HepG2 (cell line): ENCODE measurements around the gene CYRIA. TPM values are rescaled to one million over a fixed set of nuclear protein-coding genes. Genes with fewer than 3 reads are reported as not detected.

Experiments used
- ATAC-seq: fragments of 200-7000 bp; cut with Tn5 transposase; 3 replicates; pipeline ENCODE4 v1.9.1; 2020; ENCODE audit warnings: mild to moderate bottlenecking, moderate library complexity
- BruUV-seq: library from RNA; stranded (reverse); fragments of 400-500 nt; replicated peaks from 2 replicates; lab custom pipeline; 2021; lab: Mats Ljungman, UMichigan
- CTCF ChIA-PET: fragments of 300-600 bp; formaldehyde crosslinking; extraction: SDS; loops from one replicate; lab custom pipeline; 2021; ENCODE audit warnings: low total read pairs, inconsistent platforms, low intra/inter-chr PET ratio; lab: Yijun Ruan, JAX
- POLR2A ChIA-PET: fragments of 350-600 bp; sonication (Branson Sonifier 250); formaldehyde crosslinking; loops from one replicate; lab custom pipeline; 2020; ENCODE audit warnings: antibody characterized with exemption, inconsistent platforms; lab: Yijun Ruan, JAX
- DNase-seq: peaks from one replicate; pipeline ENCODE4 v3.0.0-alpha.2; 2015; ENCODE audit warnings: low spot score
- FAIRE-seq: peaks from 3 replicates; lab custom pipeline; 2011; peaks lifted over from hg19 to GRCh38; lab: Jason Lieb, UNC
- H2AFZ ChIP-seq: one replicate; pipeline ENCODE4 v1.6.1; 2011; ENCODE audit warnings: low read length, inconsistent platforms
- H3K27ac ChIP-seq: fragments of 300-600 bp; 3 replicates; pipeline ENCODE4 v1.8.0; 2011; ENCODE audit warnings: mixed run types, mild to moderate bottlenecking, mixed read lengths, low read length, inconsistent platforms; ENCODE audit not compliant: insufficient read depth; ENCODE audit errors: extremely low read length
- H3K27me3 ChIP-seq, 2 experiments: fragments of 200-600 bp in 1 of 2; 2 replicates in 1 of 2; 3 replicates in 1 of 2; pipeline versions ENCODE4 v1.6.0 to v1.8.0; 2011; ENCODE audit warnings: low read length in 2 of 2, mild to moderate bottlenecking in 2 of 2, moderate library complexity in 2 of 2, inconsistent platforms in 1 of 2; ENCODE audit not compliant: insufficient read depth in 2 of 2, control insufficient read depth in 1 of 2
- H3K36me3 ChIP-seq, 2 experiments: fragments of 200-600 bp in 1 of 2; replicated peaks in 1 of 2; 2 replicates in 1 of 2; 3 replicates in 1 of 2; pipeline versions ENCODE4 v1.5.1 to v1.8.0; 2011; ENCODE audit warnings: low read length in 2 of 2, inconsistent platforms in 1 of 2; ENCODE audit not compliant: insufficient read depth in 2 of 2, control insufficient read depth in 1 of 2
- H3K4me1 ChIP-seq: 2 replicates; pipeline ENCODE4 v1.5.1; 2012; ENCODE audit warnings: low read length, inconsistent platforms; ENCODE audit not compliant: insufficient read depth
- H3K4me2 ChIP-seq: 2 replicates; pipeline ENCODE4 v1.6.0; 2011; ENCODE audit warnings: low read depth, low read length, inconsistent platforms
- H3K4me3 ChIP-seq, 3 experiments: fragments of 200-600 bp in 1 of 3; sonication (generic), shearing (Covaris generic) in 1 of 3; replicated peaks in 1 of 3; 2 replicates each; pipeline ENCODE4 v1.5.1; 2011 to 2016; ENCODE audit warnings: low read length in 3 of 3, inconsistent platforms in 2 of 3, low read depth in 2 of 3, mild to moderate bottlenecking in 2 of 3, control low read depth in 1 of 3, mixed read lengths in 1 of 3; ENCODE audit not compliant: insufficient read depth in 1 of 3
- H3K79me2 ChIP-seq: one replicate; pipeline ENCODE4 v1.6.1; 2011; ENCODE audit warnings: low read length, inconsistent platforms; ENCODE audit not compliant: insufficient read depth
- H3K9ac ChIP-seq: 2 replicates; pipeline ENCODE4 v1.6.0; 2011; ENCODE audit warnings: mild to moderate bottlenecking, low read depth, low read length, inconsistent platforms; ENCODE audit not compliant: insufficient read depth
- H3K9me3 ChIP-seq: 2 replicates; pipeline ENCODE4 v1.5.1; 2012; ENCODE audit warnings: mild to moderate bottlenecking, low read length
- H4K20me1 ChIP-seq: 2 replicates; pipeline ENCODE4 v1.6.0; 2011; ENCODE audit warnings: inconsistent platforms, mild to moderate bottlenecking, low read length, moderate library complexity; ENCODE audit not compliant: insufficient read depth
- ATF1 ChIP-seq: IDR thresholded peaks from 2 replicates; pipeline ENCODE4 v1.6.1; 2016; ENCODE audit warnings: mild to moderate bottlenecking, control low read depth
- ATF7-NPFF ChIP-seq: sonication (generic); formaldehyde crosslinking; IDR thresholded peaks from 2 replicates; pipeline ENCODE4 v1.8.1; 2023; ENCODE audit warnings: mild to moderate bottlenecking, low read depth, missing genetic modification reagents, moderate library complexity
- CHCHD3 ChIP-seq: sonication (generic); formaldehyde crosslinking; IDR thresholded peaks from 2 replicates; pipeline ENCODE4 v1.8.0; 2022; ENCODE audit warnings: mild to moderate bottlenecking, missing genetic modification reagents, moderate library complexity
- GFI1 ChIP-seq: sonication (generic); formaldehyde crosslinking; IDR thresholded peaks from 2 replicates; pipeline ENCODE4 v1.5.0; 2020; ENCODE audit warnings: missing genetic modification reagents, mild to moderate bottlenecking, borderline replicate concordance
- GTF2F1 ChIP-seq: fragments of 150-350 bp; IDR thresholded peaks from 2 replicates; pipeline ENCODE4 v1.6.1; 2014; ENCODE audit warnings: low read length
- HOXA9 ChIP-seq: sonication (generic); formaldehyde crosslinking; IDR thresholded peaks from 2 replicates; pipeline ENCODE4 v1.8.1; 2022; ENCODE audit warnings: missing genetic modification reagents, mild to moderate bottlenecking, moderate library complexity, borderline replicate concordance
- LCORL ChIP-seq, 2 experiments: fragments of 450-650 bp in 1 of 2; sonication (generic) in 1 of 2; formaldehyde crosslinking in 1 of 2; IDR thresholded peaks; 2 replicates each; pipeline versions ENCODE4 v1.5.0 to v1.6.1; 2017 to 2020; ENCODE audit warnings: antibody characterized with exemption in 1 of 2, missing genetic modification reagents in 1 of 2
- NR2F6 ChIP-seq, 2 experiments: IDR thresholded peaks; 2 replicates each; pipeline ENCODE4 v1.6.1; 2016; ENCODE audit warnings: antibody characterized with exemption in 1 of 2, mild to moderate bottlenecking in 1 of 2
- ONECUT2 ChIP-seq: sonication (generic); formaldehyde crosslinking; IDR thresholded peaks from 2 replicates; pipeline ENCODE4 v1.4.0; 2020; ENCODE audit warnings: missing genetic modification reagents
- RARG ChIP-seq: sonication (generic); formaldehyde crosslinking; IDR thresholded peaks from 2 replicates; pipeline ENCODE4 v1.4.0; 2020; ENCODE audit warnings: low read depth, mild to moderate bottlenecking, missing genetic modification reagents
- ZMYM2 ChIP-seq: sonication (generic); formaldehyde crosslinking; IDR thresholded peaks from 2 replicates; pipeline ENCODE4 v1.8.0; 2022; ENCODE audit warnings: mild to moderate bottlenecking, missing genetic modification reagents
- ZNF256 ChIP-seq: sonication (generic); formaldehyde crosslinking; conservative IDR thresholded peaks from 2 replicates; pipeline ENCODE4 v1.4.0; 2020; ENCODE audit warnings: missing genetic modification reagents
- ZNF567 ChIP-seq: sonication (generic); formaldehyde crosslinking; IDR thresholded peaks from 2 replicates; pipeline ENCODE4 v1.8.1; 2023; ENCODE audit warnings: mild to moderate bottlenecking, missing genetic modification reagents, borderline replicate concordance
- WGBS: methylation state at CpG from one replicate; pipeline ENCODE4 v1.1.6; 2017; ENCODE audit warnings: low lambda C conversion rate; 5-methylcytosine and 5-hydroxymethylcytosine counted together
- in situ Hi-C: cut with HindIII; loops from 2 replicates; pipeline ENCODE4 v1.10.0; 2017; ENCODE audit warnings: low pct_unique_long_range_greater_than_20kb; ENCODE audit not compliant: extremely low pct_ligation_motif_present
- intact Hi-C: fragments of 100-400 bp; cut with micrococcal nuclease; formaldehyde crosslinking; loops from one replicate; pipeline ENCODE4 v1.10.0; 2022; ENCODE audit not compliant: unreplicated experiment
- polyA plus RNA-seq, 8 experiments: library from polyadenylated mRNA; depleted of rRNA in 3 of 8; stranded (reverse) in 7 of 8; unstranded in 1 of 8; fragments of >200 nt; fragmentation: Illumina TruSeq in 4 of 8; extraction: Trizol in 4 of 8; gene quantifications; 2 replicates each; pipeline versions ENCODE4 v1.2.1 to v1.2.3, GENCODE V29; 2011 to 2016; ENCODE audit warnings: low read depth in 4 of 8, missing spikeins in 1 of 8, mixed read lengths in 1 of 8; ENCODE audit not compliant: insufficient read depth in 1 of 8
- total RNA-seq, 5 experiments: library from RNA; depleted of rRNA; stranded (reverse); fragments of >200 nt; fragmentation: Illumina TruSeq; extraction: Trizol; gene quantifications; 2 replicates each; pipeline ENCODE4 v1.2.3, GENCODE V29; 2016; ENCODE audit warnings: low read depth in 1 of 5
- TF ChIP-seq, protein P1 (sequence below): sonication (generic); formaldehyde crosslinking; IDR thresholded peaks from 2 replicates; pipeline ENCODE4 v1.4.0; 2020; ENCODE audit warnings: missing genetic modification reagents, borderline replicate concordance
- TF ChIP-seq, protein P2 (sequence below): sonication (generic); formaldehyde crosslinking; IDR thresholded peaks from 2 replicates; pipeline ENCODE4 v1.4.0; 2020; ENCODE audit warnings: missing genetic modification reagents
- TF ChIP-seq, protein P3 (sequence below): sonication (generic); formaldehyde crosslinking; IDR thresholded peaks from 2 replicates; pipeline ENCODE4 v1.8.1; 2022; ENCODE audit warnings: low read depth, mild to moderate bottlenecking, missing genetic modification reagents

Gene CYRIA
- total and polyA plus RNA-seq, 2 of the 13 experiments (the other 11 are each of a cell fraction or from before 2014, with no cell fraction given), result 0.09 TPM; not detected in 1

DNA sequence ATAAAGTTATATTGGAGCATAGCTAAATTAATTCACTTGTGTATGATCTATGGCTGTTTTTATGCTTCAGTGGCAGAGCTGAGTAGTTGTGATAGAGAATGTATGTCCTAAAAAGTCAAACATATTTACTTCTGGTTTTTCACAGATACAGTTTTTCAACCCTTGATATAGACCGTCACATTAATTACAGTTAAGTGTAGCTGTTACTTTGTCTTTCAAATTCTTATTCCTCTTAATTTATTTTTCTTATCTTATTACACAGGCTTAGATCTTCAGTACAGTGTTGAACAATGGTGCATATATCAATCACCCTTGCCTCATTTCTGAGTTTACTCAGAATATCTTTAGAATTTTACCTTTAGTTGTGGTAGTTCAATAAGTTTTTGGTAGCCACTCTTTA is 12.2 kb upstream of the CYRIA start (continued):
- TF ChIP-seq, protein P1, sequence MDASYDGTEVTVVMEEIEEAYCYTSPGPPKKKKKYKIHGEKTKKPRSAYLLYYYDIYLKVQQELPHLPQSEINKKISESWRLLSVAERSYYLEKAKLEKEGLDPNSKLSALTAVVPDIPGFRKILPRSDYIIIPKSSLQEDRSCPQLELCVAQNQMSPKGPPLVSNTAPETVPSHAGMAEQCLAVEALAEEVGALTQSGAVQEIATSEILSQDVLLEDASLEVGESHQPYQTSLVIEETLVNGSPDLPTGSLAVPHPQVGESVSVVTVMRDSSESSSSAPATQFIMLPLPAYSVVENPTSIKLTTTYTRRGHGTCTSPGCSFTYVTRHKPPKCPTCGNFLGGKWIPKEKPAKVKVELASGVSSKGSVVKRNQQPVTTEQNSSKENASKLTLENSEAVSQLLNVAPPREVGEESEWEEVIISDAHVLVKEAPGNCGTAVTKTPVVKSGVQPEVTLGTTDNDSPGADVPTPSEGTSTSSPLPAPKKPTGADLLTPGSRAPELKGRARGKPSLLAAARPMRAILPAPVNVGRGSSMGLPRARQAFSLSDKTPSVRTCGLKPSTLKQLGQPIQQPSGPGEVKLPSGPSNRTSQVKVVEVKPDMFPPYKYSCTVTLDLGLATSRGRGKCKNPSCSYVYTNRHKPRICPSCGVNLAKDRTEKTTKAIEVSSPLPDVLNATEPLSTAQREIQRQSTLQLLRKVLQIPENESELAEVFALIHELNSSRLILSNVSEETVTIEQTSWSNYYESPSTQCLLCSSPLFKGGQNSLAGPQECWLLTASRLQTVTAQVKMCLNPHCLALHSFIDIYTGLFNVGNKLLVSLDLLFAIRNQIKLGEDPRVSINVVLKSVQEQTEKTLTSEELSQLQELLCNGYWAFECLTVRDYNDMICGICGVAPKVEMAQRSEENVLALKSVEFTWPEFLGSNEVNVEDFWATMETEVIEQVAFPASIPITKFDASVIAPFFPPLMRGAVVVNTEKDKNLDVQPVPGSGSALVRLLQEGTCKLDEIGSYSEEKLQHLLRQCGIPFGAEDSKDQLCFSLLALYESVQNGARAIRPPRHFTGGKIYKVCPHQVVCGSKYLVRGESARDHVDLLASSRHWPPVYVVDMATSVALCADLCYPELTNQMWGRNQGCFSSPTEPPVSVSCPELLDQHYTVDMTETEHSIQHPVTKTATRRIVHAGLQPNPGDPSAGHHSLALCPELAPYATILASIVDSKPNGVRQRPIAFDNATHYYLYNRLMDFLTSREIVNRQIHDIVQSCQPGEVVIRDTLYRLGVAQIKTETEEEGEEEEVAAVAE (CRISPR knock-in tag), result no peak
- no peak for TF ChIP-seq CHCHD3
- no peak for TF ChIP-seq GFI1 (CRISPR knock-in tag)
- TF ChIP-seq HOXA9 (CRISPR knock-in tag), result no peak
- TF ChIP-seq ONECUT2 (CRISPR knock-in tag), result no peak
- TF ChIP-seq, all 625 proteins: peak for 0

DNA sequence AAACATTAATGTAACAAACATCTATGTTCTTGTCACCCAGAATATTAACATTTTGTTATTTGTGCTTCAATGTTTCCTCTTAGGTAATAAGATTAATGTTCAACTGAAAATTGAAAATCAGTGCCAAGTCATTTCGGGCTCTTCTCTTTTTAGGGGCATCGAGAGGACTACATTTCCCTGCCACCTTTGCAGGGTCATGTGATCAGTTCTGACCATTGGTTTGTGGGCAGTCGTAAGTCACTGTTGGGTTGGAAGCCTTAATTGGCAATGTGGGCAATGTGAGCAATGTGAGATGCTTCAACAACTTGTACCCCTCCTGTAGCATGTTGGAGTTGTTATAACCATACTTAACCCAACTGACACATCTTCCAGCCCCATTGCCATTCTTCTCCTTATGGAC is 10.1 kb upstream of the CYRIA start:
- no peaks in the 10 kb centered on the region for H3K27me3 ChIP-seq
- CTCF ChIA-PET, result no interaction called here
- no peak for FAIRE-seq
- no peaks in the 10 kb centered on the region for H3K79me2 ChIP-seq
- no peaks in the 10 kb centered on the region for H3K36me3 ChIP-seq
- no peak overlapping the region for H3K4me2 ChIP-seq
- WGBS, result 3% methylated on average over 3 of the region's 3 CpGs
- POLR2A ChIA-PET, result no interaction called here
- no TSS peak for BruUV-seq
- no peaks in the 10 kb centered on the region for H4K20me1 ChIP-seq
- in situ Hi-C loops, result no loop called here
- intact Hi-C loops, result no loop called here
- H3K4me3 ChIP-seq, result no peak overlapping the region
- no peak overlapping the region for H3K9ac ChIP-seq
- no peak for ATAC-seq
- no peak overlapping the region for H3K27ac ChIP-seq
- H2AFZ ChIP-seq, result no peak overlapping the region
- no peak for DNase-seq
- peaks cover 13% of the 10 kb centered on the region for H3K9me3 ChIP-seq
- no peaks in the 10 kb centered on the region for H3K4me1 ChIP-seq
- TF ChIP-seq GTF2F1, result no peak
- TF ChIP-seq RARG (CRISPR knock-in tag), result no peak
- TF ChIP-seq ATF7-NPFF (CRISPR knock-in tag), result no peak
- no peak for TF ChIP-seq ZNF567
- no peak for TF ChIP-seq ATF1 (CRISPR knock-in tag)
- TF ChIP-seq, protein P2, sequence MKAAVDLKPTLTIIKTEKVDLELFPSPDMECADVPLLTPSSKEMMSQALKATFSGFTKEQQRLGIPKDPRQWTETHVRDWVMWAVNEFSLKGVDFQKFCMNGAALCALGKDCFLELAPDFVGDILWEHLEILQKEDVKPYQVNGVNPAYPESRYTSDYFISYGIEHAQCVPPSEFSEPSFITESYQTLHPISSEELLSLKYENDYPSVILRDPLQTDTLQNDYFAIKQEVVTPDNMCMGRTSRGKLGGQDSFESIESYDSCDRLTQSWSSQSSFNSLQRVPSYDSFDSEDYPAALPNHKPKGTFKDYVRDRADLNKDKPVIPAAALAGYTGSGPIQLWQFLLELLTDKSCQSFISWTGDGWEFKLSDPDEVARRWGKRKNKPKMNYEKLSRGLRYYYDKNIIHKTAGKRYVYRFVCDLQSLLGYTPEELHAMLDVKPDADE (CRISPR knock-in tag), result no peak
- no peak for TF ChIP-seq ZNF256
- no peak for TF ChIP-seq ZMYM2 (CRISPR knock-in tag)
- TF ChIP-seq LCORL (IDR thresholded peaks at IDR 0.05), result no peak
- no peak for TF ChIP-seq LCORL (CRISPR knock-in tag; IDR thresholded peaks at IDR 0.05)
- TF ChIP-seq, protein P3, sequence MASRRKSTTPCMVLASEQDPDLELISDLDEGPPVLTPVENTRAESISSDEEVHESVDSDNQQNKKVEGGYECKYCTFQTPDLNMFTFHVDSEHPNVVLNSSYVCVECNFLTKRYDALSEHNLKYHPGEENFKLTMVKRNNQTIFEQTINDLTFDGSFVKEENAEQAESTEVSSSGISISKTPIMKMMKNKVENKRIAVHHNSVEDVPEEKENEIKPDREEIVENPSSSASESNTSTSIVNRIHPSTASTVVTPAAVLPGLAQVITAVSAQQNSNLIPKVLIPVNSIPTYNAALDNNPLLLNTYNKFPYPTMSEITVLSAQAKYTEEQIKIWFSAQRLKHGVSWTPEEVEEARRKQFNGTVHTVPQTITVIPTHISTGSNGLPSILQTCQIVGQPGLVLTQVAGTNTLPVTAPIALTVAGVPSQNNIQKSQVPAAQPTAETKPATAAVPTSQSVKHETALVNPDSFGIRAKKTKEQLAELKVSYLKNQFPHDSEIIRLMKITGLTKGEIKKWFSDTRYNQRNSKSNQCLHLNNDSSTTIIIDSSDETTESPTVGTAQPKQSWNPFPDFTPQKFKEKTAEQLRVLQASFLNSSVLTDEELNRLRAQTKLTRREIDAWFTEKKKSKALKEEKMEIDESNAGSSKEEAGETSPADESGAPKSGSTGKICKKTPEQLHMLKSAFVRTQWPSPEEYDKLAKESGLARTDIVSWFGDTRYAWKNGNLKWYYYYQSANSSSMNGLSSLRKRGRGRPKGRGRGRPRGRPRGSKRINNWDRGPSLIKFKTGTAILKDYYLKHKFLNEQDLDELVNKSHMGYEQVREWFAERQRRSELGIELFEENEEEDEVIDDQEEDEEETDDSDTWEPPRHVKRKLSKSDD, result no peak
- no peak for TF ChIP-seq NR2F6 (IDR thresholded peaks at IDR 0.05)
- no peak for TF ChIP-seq NR2F6 (CRISPR knock-in tag; IDR thresholded peaks at IDR 0.05)
